ENCODE results near the gene DCP1B. TPM values are rescaled to one million over a fixed set of nuclear protein-coding genes. Genes with fewer than 3 reads are reported as not detected.

DCP1B gene
- total RNA-seq, 2 donors from 2014 or later: 9.6 to 10.8 TPM

DNA sequence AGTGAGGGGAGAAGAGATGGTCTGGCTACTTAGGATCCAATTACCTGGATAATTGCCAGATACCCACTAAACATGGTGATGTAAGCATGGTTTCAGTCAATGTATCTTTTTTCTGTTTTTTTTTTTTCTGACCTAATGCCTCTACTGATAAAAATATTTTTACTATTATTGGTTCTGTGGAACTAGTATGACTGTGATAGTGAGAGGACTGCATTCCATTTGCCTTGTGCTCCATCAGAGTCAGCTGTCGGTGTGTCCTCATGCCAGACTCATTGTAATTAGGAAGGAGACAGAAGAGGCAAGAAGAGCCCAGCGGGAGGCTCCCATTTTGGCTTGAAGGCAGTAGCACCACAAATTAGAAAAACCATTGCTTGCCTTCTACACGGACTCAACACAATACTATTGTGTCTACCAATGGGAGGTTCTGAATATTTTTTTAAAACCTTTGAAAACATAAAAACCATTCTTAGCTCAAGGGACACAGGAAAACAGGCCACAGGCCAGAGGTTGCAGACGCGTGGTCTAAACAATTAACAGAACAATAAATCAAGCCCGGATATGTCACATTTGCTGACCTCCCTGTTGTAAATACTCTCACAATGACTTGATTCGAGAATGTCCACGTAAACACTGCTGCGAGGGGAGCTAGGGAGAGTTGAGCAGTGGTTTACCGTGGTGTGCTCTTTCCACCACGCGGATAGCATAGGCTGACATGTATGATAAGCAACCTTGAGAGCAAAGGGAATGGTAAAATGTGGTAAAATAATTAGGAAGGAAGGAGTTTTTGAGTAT, 13.5 kb upstream of the DCP1B start:
- Histone ChIP-seq H3K4me1 (no peaks in the 10 kb centered on the region), H3K4me3 (no peak overlapping the region), H3K36me3 (no peaks in the 10 kb centered on the region), H3K27me3 (no peaks in the 10 kb centered on the region), H3K27ac (no peak overlapping the region), H3K9ac (ENCODE audit: low read depth in 2 of 2, low read length in 2 of 2) (no peak overlapping the region), H3K9me3 (no peaks in the 10 kb centered on the region)
- intact Hi-C loops (cut with DNase I): no loop called here
- TF ChIP-seq, protein P1, sequence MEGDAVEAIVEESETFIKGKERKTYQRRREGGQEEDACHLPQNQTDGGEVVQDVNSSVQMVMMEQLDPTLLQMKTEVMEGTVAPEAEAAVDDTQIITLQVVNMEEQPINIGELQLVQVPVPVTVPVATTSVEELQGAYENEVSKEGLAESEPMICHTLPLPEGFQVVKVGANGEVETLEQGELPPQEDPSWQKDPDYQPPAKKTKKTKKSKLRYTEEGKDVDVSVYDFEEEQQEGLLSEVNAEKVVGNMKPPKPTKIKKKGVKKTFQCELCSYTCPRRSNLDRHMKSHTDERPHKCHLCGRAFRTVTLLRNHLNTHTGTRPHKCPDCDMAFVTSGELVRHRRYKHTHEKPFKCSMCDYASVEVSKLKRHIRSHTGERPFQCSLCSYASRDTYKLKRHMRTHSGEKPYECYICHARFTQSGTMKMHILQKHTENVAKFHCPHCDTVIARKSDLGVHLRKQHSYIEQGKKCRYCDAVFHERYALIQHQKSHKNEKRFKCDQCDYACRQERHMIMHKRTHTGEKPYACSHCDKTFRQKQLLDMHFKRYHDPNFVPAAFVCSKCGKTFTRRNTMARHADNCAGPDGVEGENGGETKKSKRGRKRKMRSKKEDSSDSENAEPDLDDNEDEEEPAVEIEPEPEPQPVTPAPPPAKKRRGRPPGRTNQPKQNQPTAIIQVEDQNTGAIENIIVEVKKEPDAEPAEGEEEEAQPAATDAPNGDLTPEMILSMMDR (IDR thresholded peaks at IDR 0.05): no peak
- DNase-seq: no peak

DNA sequence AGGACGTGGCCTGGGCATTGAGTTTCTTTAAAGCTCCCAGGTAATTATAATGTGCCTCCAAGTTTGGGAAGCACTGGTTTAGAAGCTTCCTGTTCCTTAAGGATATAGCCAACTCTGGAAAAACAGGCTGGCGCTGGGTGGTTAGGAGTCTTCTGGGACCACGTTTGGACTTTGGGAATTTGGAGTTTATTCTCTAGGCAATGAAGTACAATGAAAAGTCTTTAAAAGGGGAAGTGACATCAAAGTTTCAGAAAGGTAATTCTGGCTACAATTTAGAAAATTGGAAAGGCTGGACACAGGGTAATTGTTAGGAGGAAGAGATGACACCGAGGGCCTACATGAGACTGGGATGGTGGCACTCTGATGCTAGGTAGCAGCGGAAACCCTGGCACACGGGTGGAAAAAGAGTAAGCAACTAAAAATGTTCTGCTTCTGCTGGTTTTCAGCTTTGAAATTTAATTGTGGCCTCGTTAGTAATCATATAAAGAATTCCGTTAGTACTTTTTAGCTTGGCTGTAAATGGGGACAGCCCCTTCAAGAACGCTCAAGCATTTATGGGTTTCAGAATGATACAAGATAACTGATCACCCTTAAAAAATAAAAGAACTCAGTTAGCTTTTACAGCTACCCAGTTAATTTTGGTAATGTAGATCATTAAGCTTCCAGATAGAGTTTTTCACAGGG, 12.7 kb upstream of the DCP1B start:
- no peak overlapping the region for H3K4me3 ChIP-seq
- H3K36me3 ChIP-seq: no peaks in the 10 kb centered on the region
- H3K27ac ChIP-seq: no peak overlapping the region
- H3K9me3 ChIP-seq: no peaks in the 10 kb centered on the region
- intact Hi-C loops (cut with DNase I): no loop called here
- H3K4me1 ChIP-seq: no peaks in the 10 kb centered on the region
- no peak overlapping the region for H3K9ac ChIP-seq (ENCODE audit: low read depth in 2 of 2, low read length in 2 of 2)
- no peaks in the 10 kb centered on the region for H3K27me3 ChIP-seq
- no peak for DNase-seq
- TF ChIP-seq, protein P1 (IDR thresholded peaks at IDR 0.05): no peak

DNA sequence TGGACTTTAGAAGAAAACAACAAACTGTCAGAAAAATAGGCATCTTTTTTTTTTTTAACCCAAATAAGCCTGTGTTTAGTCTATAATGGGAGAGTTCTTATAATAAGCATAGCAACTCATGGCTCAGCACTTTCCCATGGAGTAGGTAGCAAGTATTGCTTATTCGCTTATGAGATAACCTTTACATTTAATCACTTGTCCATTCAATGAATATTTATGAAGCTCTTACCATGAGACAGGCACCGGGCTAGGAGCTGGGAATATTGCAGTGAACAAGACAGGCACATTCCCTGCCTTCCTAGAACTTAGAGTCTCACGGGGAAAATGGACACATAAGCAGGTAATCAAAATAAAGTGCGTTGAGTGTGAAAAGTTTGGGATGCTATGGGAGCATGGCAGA, 10.0 kb upstream of the DCP1B start:
- no peak overlapping the region for H3K27ac ChIP-seq
- H3K4me3 ChIP-seq: no peak overlapping the region
- TF ChIP-seq, protein P1 (IDR thresholded peaks at IDR 0.05): no peak
- H3K27me3 ChIP-seq: no peaks in the 10 kb centered on the region
- H3K9me3 ChIP-seq: no peaks in the 10 kb centered on the region
- H3K36me3 ChIP-seq: no peaks in the 10 kb centered on the region
- H3K9ac ChIP-seq (ENCODE audit: low read depth in 2 of 2, low read length in 2 of 2): no peak overlapping the region
- no peaks in the 10 kb centered on the region for H3K4me1 ChIP-seq
- no peak for DNase-seq
- intact Hi-C loops (cut with DNase I): no loop called here

DNA sequence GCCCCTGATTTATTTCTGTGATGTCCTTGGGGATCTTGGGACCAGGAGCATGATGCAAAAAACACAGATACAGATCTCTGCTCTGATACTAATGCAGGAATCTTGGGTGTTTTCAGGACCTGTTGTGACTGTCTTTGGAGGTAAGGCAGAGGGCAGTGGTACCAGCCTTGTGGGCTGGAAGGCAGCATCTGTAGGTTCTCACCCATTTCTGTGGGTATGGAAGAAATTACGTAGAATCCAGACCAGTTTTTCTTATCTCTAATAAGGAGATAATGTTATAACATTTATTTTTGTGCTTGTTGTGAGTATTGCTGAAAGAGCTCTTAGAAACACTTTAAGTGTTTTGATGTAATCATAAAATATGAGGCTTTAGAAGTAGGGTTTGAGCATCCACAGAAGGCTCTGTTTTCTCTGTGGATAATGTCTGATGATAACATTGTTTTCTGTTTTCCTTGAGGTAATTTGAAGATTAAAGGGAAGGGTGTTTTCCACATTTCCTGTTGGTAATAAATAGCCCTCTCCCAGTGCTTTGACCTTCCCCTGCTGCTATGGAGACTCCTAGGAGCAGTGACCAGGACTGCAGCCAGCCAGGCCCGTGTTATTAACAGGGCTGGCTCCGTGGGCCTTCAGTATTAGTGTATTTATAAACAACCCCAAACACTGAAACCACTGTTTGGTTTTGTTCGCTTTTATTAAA, 9.4 kb upstream of the DCP1B start:
- intact Hi-C loops (cut with DNase I): no loop called here

DNA sequence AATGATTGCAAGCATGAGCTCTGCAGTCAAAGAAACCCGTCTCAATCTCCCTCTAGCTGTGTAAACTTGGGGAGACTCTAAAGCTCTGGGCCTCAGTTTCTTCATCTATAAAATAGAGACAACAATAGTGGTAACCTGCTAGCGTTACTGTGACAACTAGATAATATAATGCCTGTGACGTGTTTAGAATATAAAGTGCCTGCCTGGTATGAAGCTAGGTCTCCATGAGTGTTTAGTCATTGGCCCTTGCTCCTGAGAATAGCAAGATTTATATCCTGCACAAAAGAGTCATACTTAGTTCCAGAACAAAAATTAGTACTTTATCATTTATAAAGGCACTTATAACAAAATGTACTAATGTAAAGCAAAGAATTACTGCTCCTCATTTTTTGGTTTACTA, 8.8 kb upstream of the DCP1B start:
- Histone ChIP-seq H3K36me3 (no peaks in the 10 kb centered on the region), H3K27me3 (no peaks in the 10 kb centered on the region), H3K9me3 (no peaks in the 10 kb centered on the region), H3K27ac (no peak overlapping the region), H3K4me3 (no peak overlapping the region), H3K9ac (ENCODE audit: low read depth in 2 of 2, low read length in 2 of 2) (no peak overlapping the region), H3K4me1 (no peaks in the 10 kb centered on the region)
- intact Hi-C loops (cut with DNase I): no loop called here
- no peak for DNase-seq
- TF ChIP-seq, protein P1 (IDR thresholded peaks at IDR 0.05): no peak

More for the DNA sequence above, 9.4 kb upstream of the DCP1B start:
- Histone ChIP-seq H3K9me3 (no peaks in the 10 kb centered on the region), H3K4me1 (no peaks in the 10 kb centered on the region), H3K27ac (no peak overlapping the region), H3K4me3 (no peak overlapping the region), H3K27me3 (no peaks in the 10 kb centered on the region), H3K36me3 (no peaks in the 10 kb centered on the region), H3K9ac (ENCODE audit: low read depth in 2 of 2, low read length in 2 of 2) (no peak overlapping the region)
- TF ChIP-seq, protein P1 (IDR thresholded peaks at IDR 0.05): no peak
- no peak for DNase-seq
